ENCODE results near the gene RSPH9.
"Not testable (repeated sequence)": the region's sequence is repeated elsewhere in the genome, so short reads cannot be mapped to it uniquely, and the experiment has no call there.

The RSPH9 gene

GRCh38 chr6:43630980-43631619, 13.7 kb upstream of the RSPH9 start:
- Histone ChIP-seq H3K4me1 (ENCODE audit: control insufficient read depth, insufficient read depth, low read length) (peaks cover 29% of the 10 kb centered on the region), H3K9ac (ENCODE audit: low read length) (no peak overlapping the region), H3K36me3 (ENCODE audit: control insufficient read depth, insufficient read depth, low read length) (no peaks in the 10 kb centered on the region), H3K27me3 (ENCODE audit: control insufficient read depth, insufficient read depth, low read length) (no peaks in the 10 kb centered on the region), H3K9me3 (ENCODE audit: control insufficient read depth, low read length) (no peaks in the 10 kb centered on the region), H3K4me3 (ENCODE audit: low read length) (no peak overlapping the region)

GRCh38 chr6:43633002-43633401, 11.8 kb upstream of the RSPH9 start:
- H3K9me3 ChIP-seq (ENCODE audit: control insufficient read depth, low read length); H3K9ac ChIP-seq (ENCODE audit: low read length); H3K36me3 ChIP-seq (ENCODE audit: control insufficient read depth, insufficient read depth, low read length); H3K4me3 ChIP-seq (ENCODE audit: low read length); H3K27me3 ChIP-seq (ENCODE audit: control insufficient read depth, insufficient read depth, low read length): not testable (repeated sequence)
- peaks cover 30% of the 10 kb centered on the region for H3K4me1 ChIP-seq (ENCODE audit: control insufficient read depth, insufficient read depth, low read length)

GRCh38 chr6:43634702-43635303, 10.0 kb upstream of the RSPH9 start:
- no peaks in the 10 kb centered on the region for H3K36me3 ChIP-seq (ENCODE audit: control insufficient read depth, insufficient read depth, low read length)
- H3K9ac ChIP-seq (ENCODE audit: low read length), result peak overlapping the region; percentile 92
- peaks cover 35% of the 10 kb centered on the region for H3K4me1 ChIP-seq (ENCODE audit: control insufficient read depth, insufficient read depth, low read length)
- H3K9me3 ChIP-seq (ENCODE audit: control insufficient read depth, low read length), result no peaks in the 10 kb centered on the region
- H3K27me3 ChIP-seq (ENCODE audit: control insufficient read depth, insufficient read depth, low read length), result no peaks in the 10 kb centered on the region
- peak overlapping the region; percentile 81 for H3K4me3 ChIP-seq (ENCODE audit: low read length)

- H3K4me3 ChIP-seq (ENCODE audit: low read length), result peak within 1 kb of the TSS; percentile 81
- peaks cover 7% of the 10 kb centered on the region for H3K36me3 ChIP-seq (ENCODE audit: control insufficient read depth, insufficient read depth, low read length)
- H3K27me3 ChIP-seq (ENCODE audit: control insufficient read depth, insufficient read depth, low read length), result no peaks in the 10 kb centered on the region
- peak within 1 kb of the TSS; percentile 92 for H3K9ac ChIP-seq (ENCODE audit: low read length)
- peaks cover 35% of the 10 kb centered on the region for H3K4me1 ChIP-seq (ENCODE audit: control insufficient read depth, insufficient read depth, low read length)
- H3K9me3 ChIP-seq (ENCODE audit: control insufficient read depth, low read length), result no peaks in the 10 kb centered on the region
These were observed 9.2 kb upstream of the RSPH9 start, which contains the start of gene MAD2L1BP for GRCh38 chr6:43635387-43636307. Gene MAD2L1BP (plus strand): TSS chr6:43635840. CDS start chr6:43635876, 36 bp downstream.

GRCh38 chr6:43636308-43636659, 8.6 kb upstream of the RSPH9 start:
- H3K9ac ChIP-seq (ENCODE audit: low read length), result peak overlapping the region; percentile 92
- peaks cover 10% of the 10 kb centered on the region for H3K36me3 ChIP-seq (ENCODE audit: control insufficient read depth, insufficient read depth, low read length)
- no peaks in the 10 kb centered on the region for H3K27me3 ChIP-seq (ENCODE audit: control insufficient read depth, insufficient read depth, low read length)
- peak overlapping the region; percentile 81 for H3K4me3 ChIP-seq (ENCODE audit: low read length)
- peaks cover 32% of the 10 kb centered on the region for H3K4me1 ChIP-seq (ENCODE audit: control insufficient read depth, insufficient read depth, low read length)
- no peaks in the 10 kb centered on the region for H3K9me3 ChIP-seq (ENCODE audit: control insufficient read depth, low read length)

- Histone ChIP-seq H3K9ac (ENCODE audit: low read length) (no peak overlapping the region), H3K9me3 (ENCODE audit: control insufficient read depth, low read length) (no peaks in the 10 kb centered on the region), H3K27me3 (ENCODE audit: control insufficient read depth, insufficient read depth, low read length) (no peaks in the 10 kb centered on the region), H3K4me1 (ENCODE audit: control insufficient read depth, insufficient read depth, low read length) (peaks cover 30% of the 10 kb centered on the region), H3K36me3 (ENCODE audit: control insufficient read depth, insufficient read depth, low read length) (peaks cover 15% of the 10 kb centered on the region), H3K4me3 (ENCODE audit: low read length) (no peak overlapping the region)
These were observed 4.6 kb upstream of the RSPH9 start for GRCh38 chr6:43639984-43640800.

GRCh38 chr6:43645613-43645964, 753 bp downstream of the RSPH9 start:
- H3K4me1 ChIP-seq (ENCODE audit: control insufficient read depth, insufficient read depth, low read length), result peaks cover 8% of the 10 kb centered on the region
- H3K27me3 ChIP-seq (ENCODE audit: control insufficient read depth, insufficient read depth, low read length), result no peaks in the 10 kb centered on the region
- no peak overlapping the region for H3K4me3 ChIP-seq (ENCODE audit: low read length)
- H3K9me3 ChIP-seq (ENCODE audit: control insufficient read depth, low read length), result no peaks in the 10 kb centered on the region
- H3K36me3 ChIP-seq (ENCODE audit: control insufficient read depth, insufficient read depth, low read length), result peaks cover 9% of the 10 kb centered on the region
- H3K9ac ChIP-seq (ENCODE audit: low read length), result no peak overlapping the region

- H3K9me3 ChIP-seq (ENCODE audit: control insufficient read depth, low read length), result no peaks in the 10 kb centered on the region
- H3K4me1 ChIP-seq (ENCODE audit: control insufficient read depth, insufficient read depth, low read length), result peaks cover 8% of the 10 kb centered on the region
- no peaks in the 10 kb centered on the region for H3K36me3 ChIP-seq (ENCODE audit: control insufficient read depth, insufficient read depth, low read length)
- H3K4me3 ChIP-seq (ENCODE audit: low read length), result no peak overlapping the region
- H3K27me3 ChIP-seq (ENCODE audit: control insufficient read depth, insufficient read depth, low read length), result no peaks in the 10 kb centered on the region
- no peak overlapping the region for H3K9ac ChIP-seq (ENCODE audit: low read length)
These were observed 2.8 kb downstream of the RSPH9 start for GRCh38 chr6:43647613-43648012.

GRCh38 chr6:43648248-43648647, 3.4 kb downstream of the RSPH9 start:
- Histone ChIP-seq H3K4me1 (ENCODE audit: control insufficient read depth, insufficient read depth, low read length) (peaks cover 8% of the 10 kb centered on the region), H3K4me3 (ENCODE audit: low read length) (no peak overlapping the region), H3K9ac (ENCODE audit: low read length) (no peak overlapping the region), H3K36me3 (ENCODE audit: control insufficient read depth, insufficient read depth, low read length) (no peaks in the 10 kb centered on the region), H3K9me3 (ENCODE audit: control insufficient read depth, low read length) (no peaks in the 10 kb centered on the region), H3K27me3 (ENCODE audit: control insufficient read depth, insufficient read depth, low read length) (no peaks in the 10 kb centered on the region)

- not testable (repeated sequence) for H3K27me3 ChIP-seq (ENCODE audit: control insufficient read depth, insufficient read depth, low read length); H3K4me3 ChIP-seq (ENCODE audit: low read length); H3K4me1 ChIP-seq (ENCODE audit: control insufficient read depth, insufficient read depth, low read length); H3K9ac ChIP-seq (ENCODE audit: low read length); H3K36me3 ChIP-seq (ENCODE audit: control insufficient read depth, insufficient read depth, low read length); H3K9me3 ChIP-seq (ENCODE audit: control insufficient read depth, low read length)
These were observed 8.0 kb downstream of the RSPH9 start for GRCh38 chr6:43652822-43653221.

- Histone ChIP-seq H3K27me3 (ENCODE audit: control insufficient read depth, insufficient read depth, low read length) (no peaks in the 10 kb centered on the region), H3K9ac (ENCODE audit: low read length) (no peak overlapping the region), H3K4me1 (ENCODE audit: control insufficient read depth, insufficient read depth, low read length) (no peaks in the 10 kb centered on the region), H3K36me3 (ENCODE audit: control insufficient read depth, insufficient read depth, low read length) (no peaks in the 10 kb centered on the region), H3K4me3 (ENCODE audit: low read length) (no peak overlapping the region), H3K9me3 (ENCODE audit: control insufficient read depth, low read length) (no peaks in the 10 kb centered on the region)
These were observed 12.5 kb downstream of the RSPH9 start for GRCh38 chr6:43657221-43657802.
